Naive thymus-derived CD4-positive, alpha-beta T cell (primary cell): ENCODE measurements around the gene RFX7. TPM values are rescaled to one million over a fixed set of nuclear protein-coding genes. Genes with fewer than 3 reads are reported as not detected.

Experiments used
- ATAC-seq: fragments of 150-1000 bp; cut with Tn5 transposase; 2 replicates; pipeline ENCODE4 v1.10.0; 2021; ENCODE audit warnings: mild to moderate bottlenecking, moderate library complexity
- CTCF ChIA-PET: fragments of 350-600 bp; sonication (Branson Sonifier 250); formaldehyde crosslinking; loops from one replicate; lab custom pipeline; 2021; ENCODE audit warnings: antibody characterized with exemption; lab: Charles Lee
- POLR2A ChIA-PET: fragments of 350-600 bp; sonication (Branson Sonifier 250); formaldehyde crosslinking; loops from one replicate; lab custom pipeline; 2021; ENCODE audit warnings: antibody characterized with exemption, inconsistent platforms; lab: Charles Lee
- DNase-seq, 9 donors: peaks; one replicate each; pipeline versions ENCODE4 v3.0.0 to v3.0.0-alpha.2; 2020 to 2022; ENCODE audit warnings: mixed read lengths in 1 of 9
- H3K27ac ChIP-seq: one replicate; pipeline ENCODE4 v1.7.0; 2013; ENCODE audit warnings: mild to moderate bottlenecking, low read depth, low read length, moderate library complexity
- H3K27me3 ChIP-seq, 2 donors: one replicate each; pipeline ENCODE4 v1.7.0; 2013; ENCODE audit warnings: low read length in 2 of 2, mild to moderate bottlenecking in 2 of 2, moderate library complexity in 2 of 2; ENCODE audit not compliant: control insufficient read depth in 2 of 2, insufficient read depth in 2 of 2
- H3K36me3 ChIP-seq, 3 experiments: 1 replicate in 2 of 3; 2 replicates in 1 of 3; pipeline ENCODE4 v1.7.0; 2013; ENCODE audit warnings: low read length in 3 of 3, mild to moderate bottlenecking in 3 of 3, moderate library complexity in 1 of 3; ENCODE audit not compliant: insufficient read depth in 3 of 3, control insufficient read depth in 2 of 3
- H3K4me1 ChIP-seq, 2 donors: one replicate each; pipeline ENCODE4 v1.7.0; 2013; ENCODE audit warnings: low read length in 2 of 2, mild to moderate bottlenecking in 2 of 2, moderate library complexity in 1 of 2; ENCODE audit not compliant: control insufficient read depth in 2 of 2, insufficient read depth in 2 of 2
- H3K4me3 ChIP-seq: 2 replicates; pipeline ENCODE4 v1.7.0; 2013; ENCODE audit warnings: mild to moderate bottlenecking, low read length
- H3K9me3 ChIP-seq, 3 experiments: 1 replicate in 2 of 3; 2 replicates in 1 of 3; pipeline ENCODE4 v1.7.0; 2013; ENCODE audit warnings: low read length in 3 of 3; ENCODE audit not compliant: control insufficient read depth in 2 of 3
- H3K27ac Mint-ChIP-seq, 9 donors: one replicate each; pipeline ENCODE4 v1.8.0; 2020 to 2022; ENCODE audit warnings: mixed read lengths in 9 of 9, mild to moderate bottlenecking in 8 of 9, moderate library complexity in 5 of 9, inconsistent platforms in 2 of 9
- H3K27me3 Mint-ChIP-seq, 5 donors: one replicate each; pipeline ENCODE4 v1.8.0; 2021 to 2022; ENCODE audit warnings: mixed read lengths in 5 of 5, mild to moderate bottlenecking in 1 of 5
- H3K36me3 Mint-ChIP-seq, 5 donors: one replicate each; pipeline ENCODE4 v1.8.0; 2020 to 2022; ENCODE audit warnings: mixed read lengths in 5 of 5, mild to moderate bottlenecking in 3 of 5, inconsistent platforms in 1 of 5
- H3K4me1 Mint-ChIP-seq, 7 donors: one replicate each; pipeline ENCODE4 v1.8.0; 2020 to 2022; ENCODE audit warnings: mixed read lengths in 7 of 7, mild to moderate bottlenecking in 3 of 7, inconsistent platforms in 1 of 7
- H3K4me3 Mint-ChIP-seq, 10 donors: one replicate each; pipeline ENCODE4 v1.8.0; 2020 to 2022; ENCODE audit warnings: mild to moderate bottlenecking in 10 of 10, mixed read lengths in 10 of 10, moderate library complexity in 6 of 10, inconsistent platforms in 2 of 10
- H3K9me3 Mint-ChIP-seq, 11 donors: one replicate each; pipeline ENCODE4 v1.8.0; 2020 to 2022; ENCODE audit warnings: mixed read lengths in 11 of 11, mild to moderate bottlenecking in 4 of 11, inconsistent platforms in 1 of 11, moderate library complexity in 1 of 11
- intact Hi-C, 2 donors: fragments of 100-400 bp; cut with micrococcal nuclease; formaldehyde crosslinking; loops; one replicate each; pipeline ENCODE4 v1.15.1; 2023
- polyA plus RNA-seq, 2 donors: library from polyadenylated mRNA; unstranded; fragments of 300-500 nt; fragmentation: Illumina TruSeq; gene quantifications; one replicate each; pipeline ENCODE4 v1.2.3, GENCODE V29; 2021
- total RNA-seq, 6 experiments: library from RNA in 5 of 6; stranded (reverse) in 5 of 6; gene quantifications; 1 replicate in 5 of 6; 2 replicates in 1 of 6; pipeline ENCODE4 v1.2.3 and lab custom pipeline; 2021 to 2026

The RFX7 gene
- total and polyA plus RNA-seq, 7 experiments from 2014 or later = 4.1 to 48.7 (median 22.3) TPM

DNA sequence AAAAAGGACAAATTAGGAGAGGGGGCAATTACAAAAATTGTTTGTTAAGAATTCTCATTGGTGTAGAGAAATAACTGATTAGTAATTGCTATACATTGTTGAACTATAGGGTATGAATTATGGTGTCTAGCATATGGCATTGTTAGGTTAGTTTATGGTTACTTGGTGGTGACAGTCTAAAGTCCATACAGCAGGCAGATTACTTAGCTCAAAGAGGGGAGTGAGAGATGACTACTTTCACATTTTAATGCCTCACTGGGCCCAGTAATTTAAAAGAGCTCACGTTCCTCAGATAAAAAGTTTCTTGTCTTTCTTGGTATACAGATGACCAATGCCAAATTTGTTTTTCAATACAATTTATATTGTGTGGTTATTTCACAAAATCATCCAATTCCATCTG lies 137.8 kb downstream of the RFX7 start:
- intact Hi-C loops = no loop called here
- Mint-ChIP-seq H3K36me3 (peaks cover 0 to 48% (median 28%) of the 10 kb centered on the region in 5 donors), H3K27me3 (no peaks in the 10 kb centered on the region), H3K27ac (peak overlapping the region in 1 of 9 donors; percentile 8), H3K4me1 (peaks cover 0 to 10% (median 3%) of the 10 kb centered on the region in 7 donors), H3K9me3 (peaks cover 0 to 5% (median 0%) of the 10 kb centered on the region in 11 donors), H3K4me3 (no peak overlapping the region)
- Histone ChIP-seq H3K4me3 (no peak overlapping the region), H3K36me3 (peaks cover 0 to 13% (median 0%) of the 10 kb centered on the region in 3 experiments), H3K9me3 (no peaks in the 10 kb centered on the region), H3K4me1 (no peaks in the 10 kb centered on the region), H3K27ac (no peak overlapping the region), H3K27me3 (no peaks in the 10 kb centered on the region)
- DNase-seq (no peak), ATAC-seq (no peak)
- POLR2A ChIA-PET = no interaction called here
- CTCF ChIA-PET = no interaction called here

DNA sequence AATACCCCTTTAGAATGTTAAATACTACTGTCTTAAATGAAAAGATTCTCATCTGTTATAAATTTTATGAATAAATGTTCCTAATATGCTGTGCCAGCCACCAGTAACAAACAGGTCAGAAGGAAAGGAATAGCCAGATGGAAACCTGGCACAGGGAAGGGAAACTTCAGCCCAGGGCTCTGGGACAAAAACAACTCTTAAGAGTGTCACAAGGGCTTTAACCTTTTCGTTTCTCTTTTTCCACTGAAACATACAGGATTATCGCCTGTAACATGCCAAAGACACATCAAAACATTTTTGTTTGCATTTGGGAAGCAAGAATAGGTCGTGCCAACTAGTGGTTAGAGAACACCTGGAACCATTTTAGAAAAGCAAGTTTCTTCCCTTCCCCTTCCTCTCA lies 141.2 kb downstream of the RFX7 start:
- Mint-ChIP-seq H3K27me3 (no peaks in the 10 kb centered on the region), H3K4me3 (no peak overlapping the region), H3K4me1 (peaks cover 0 to 4% (median 0%) of the 10 kb centered on the region in 7 donors), H3K27ac (no peak overlapping the region), H3K9me3 (peaks cover 0 to 2% (median 0%) of the 10 kb centered on the region in 11 donors), H3K36me3 (peaks cover 0 to 58% (median 30%) of the 10 kb centered on the region in 5 donors)
- POLR2A ChIA-PET = no interaction called here
- DNase-seq = no peak
- no peaks in the 10 kb centered on the region for H3K4me1 ChIP-seq
- intact Hi-C loops = no loop called here
- no peaks in the 10 kb centered on the region for H3K27me3 ChIP-seq
- H3K27ac ChIP-seq = no peak overlapping the region
- no peak for ATAC-seq
- CTCF ChIA-PET = no interaction called here
- H3K36me3 ChIP-seq = peaks cover 0 to 30% (median 0%) of the 10 kb centered on the region in 3 experiments
- H3K9me3 ChIP-seq = no peaks in the 10 kb centered on the region
- H3K4me3 ChIP-seq = no peak overlapping the region

DNA sequence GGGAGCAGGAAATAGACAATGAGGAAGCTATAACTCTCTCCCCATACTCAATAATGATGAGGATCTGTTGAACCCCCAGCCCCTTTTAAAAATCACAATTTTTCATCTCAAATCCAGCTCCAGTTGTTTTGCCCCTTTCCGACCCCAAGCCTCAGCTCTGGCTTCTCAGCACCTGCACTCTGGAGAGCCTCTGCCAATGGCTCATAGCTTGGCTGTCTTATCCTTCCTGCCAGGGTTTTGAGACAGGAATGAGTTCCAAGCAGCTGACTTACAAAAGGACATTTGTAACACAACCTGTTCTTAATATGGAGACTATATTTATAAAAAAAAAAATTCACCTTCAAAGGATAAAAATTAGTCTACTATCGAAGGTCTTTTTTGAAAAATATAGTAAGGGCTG lies 144.4 kb downstream of the RFX7 start:
- ATAC-seq (no peak), DNase-seq (no peak)
- H3K27me3 Mint-ChIP-seq = no peaks in the 10 kb centered on the region
- peaks cover 0 to 61% (median 20%) of the 10 kb centered on the region in 3 experiments for H3K36me3 ChIP-seq
- no peak overlapping the region for H3K4me3 ChIP-seq
- no peak overlapping the region for H3K27ac ChIP-seq
- no peaks in the 10 kb centered on the region for H3K27me3 ChIP-seq
- intact Hi-C loops = no loop called here
- POLR2A ChIA-PET = no interaction called here
- H3K4me3 Mint-ChIP-seq = no peak overlapping the region
- H3K4me1 Mint-ChIP-seq = no peaks in the 10 kb centered on the region
- no peaks in the 10 kb centered on the region for H3K9me3 ChIP-seq
- H3K9me3 Mint-ChIP-seq = peaks cover 0 to 5% (median 0%) of the 10 kb centered on the region in 11 donors
- no peaks in the 10 kb centered on the region for H3K4me1 ChIP-seq
- CTCF ChIA-PET = no interaction called here
- H3K36me3 Mint-ChIP-seq = peaks cover 19 to 79% (median 48%) of the 10 kb centered on the region in 5 donors
- H3K27ac Mint-ChIP-seq = no peak overlapping the region

DNA sequence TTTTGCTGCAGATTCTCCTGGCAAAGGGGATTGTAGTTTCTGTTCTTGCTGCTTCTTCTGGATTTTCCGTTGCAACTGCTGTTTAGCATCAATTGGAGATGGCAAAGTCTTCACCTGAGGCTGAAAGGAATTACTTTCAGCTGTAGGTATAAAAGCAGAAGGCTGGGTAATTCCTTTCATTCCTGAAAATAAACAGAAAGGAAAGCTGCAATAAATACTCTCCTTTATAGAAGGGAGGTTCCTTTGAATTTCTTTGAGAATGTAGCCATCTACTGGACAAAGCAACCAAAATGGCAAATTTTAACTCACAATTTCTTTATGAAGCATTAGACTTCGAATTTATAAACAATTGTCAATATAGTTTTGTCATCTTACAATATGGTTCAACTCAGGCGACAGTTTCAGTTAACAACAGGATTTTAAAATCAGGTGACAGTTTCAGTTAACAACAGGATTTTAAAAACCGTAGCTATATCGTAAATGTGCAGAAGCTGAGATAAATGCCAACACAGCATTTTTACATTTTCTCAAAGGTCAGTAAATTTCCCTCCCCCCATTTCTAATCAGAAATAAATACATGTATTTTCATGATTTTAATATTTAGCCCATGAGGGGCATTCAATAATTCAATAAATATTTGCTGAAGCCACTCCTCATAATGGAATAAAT lies 145.3 kb downstream of the RFX7 start:
- Histone ChIP-seq H3K27ac (no peak overlapping the region), H3K27me3 (no peaks in the 10 kb centered on the region), H3K4me3 (no peak overlapping the region), H3K4me1 (no peaks in the 10 kb centered on the region), H3K36me3 (peaks cover 0 to 67% (median 20%) of the 10 kb centered on the region in 3 experiments), H3K9me3 (no peaks in the 10 kb centered on the region)
- intact Hi-C loops = no loop called here
- no peak overlapping the region for H3K4me3 Mint-ChIP-seq
- no peak overlapping the region for H3K27ac Mint-ChIP-seq
- ATAC-seq = no peak
- H3K27me3 Mint-ChIP-seq = no peaks in the 10 kb centered on the region
- peaks cover 0 to 9% (median 0%) of the 10 kb centered on the region in 11 donors for H3K9me3 Mint-ChIP-seq
- peaks cover 0 to 7% (median 0%) of the 10 kb centered on the region in 7 donors for H3K4me1 Mint-ChIP-seq
- H3K36me3 Mint-ChIP-seq = peaks cover 27 to 82% (median 57%) of the 10 kb centered on the region in 5 donors
- ChIA-PET POLR2A (no interaction called here), CTCF (no interaction called here)
- DNase-seq = no peak

DNA sequence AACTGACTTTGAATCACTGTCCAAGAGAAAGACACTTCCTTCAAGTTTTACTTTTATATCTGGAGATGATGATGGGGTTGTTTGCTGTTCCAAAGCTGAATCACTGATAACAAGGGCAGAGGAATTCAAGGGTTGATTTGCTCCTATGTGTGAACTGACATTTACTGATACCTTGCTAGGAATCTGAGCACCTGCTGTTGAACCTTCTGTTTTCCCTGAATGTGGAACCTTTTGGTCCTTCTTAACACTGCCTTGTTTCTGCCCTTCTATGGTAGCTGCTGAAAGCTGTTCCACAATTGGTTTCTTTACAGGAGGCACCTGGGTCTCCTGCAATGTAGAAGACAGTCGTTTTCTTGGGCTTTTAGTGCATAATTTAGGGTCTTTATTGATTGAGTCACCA lies 148.3 kb downstream of the RFX7 start:
- ATAC-seq (no peak), DNase-seq (no peak)
- Histone ChIP-seq H3K36me3 (peaks cover 0 to 54% (median 20%) of the 10 kb centered on the region in 3 experiments), H3K9me3 (no peaks in the 10 kb centered on the region), H3K27me3 (no peaks in the 10 kb centered on the region), H3K27ac (no peak overlapping the region), H3K4me1 (no peaks in the 10 kb centered on the region), H3K4me3 (no peak overlapping the region)
- POLR2A ChIA-PET = no interaction called here
- Mint-ChIP-seq H3K27ac (no peak overlapping the region), H3K9me3 (peaks cover 0 to 9% (median 0%) of the 10 kb centered on the region in 11 donors), H3K36me3 (peaks cover 27 to 75% (median 59%) of the 10 kb centered on the region in 5 donors), H3K27me3 (no peaks in the 10 kb centered on the region), H3K4me1 (peaks cover 0 to 7% (median 0%) of the 10 kb centered on the region in 7 donors), H3K4me3 (no peak overlapping the region)
- intact Hi-C loops = no loop called here
- CTCF ChIA-PET = no interaction called here

DNA sequence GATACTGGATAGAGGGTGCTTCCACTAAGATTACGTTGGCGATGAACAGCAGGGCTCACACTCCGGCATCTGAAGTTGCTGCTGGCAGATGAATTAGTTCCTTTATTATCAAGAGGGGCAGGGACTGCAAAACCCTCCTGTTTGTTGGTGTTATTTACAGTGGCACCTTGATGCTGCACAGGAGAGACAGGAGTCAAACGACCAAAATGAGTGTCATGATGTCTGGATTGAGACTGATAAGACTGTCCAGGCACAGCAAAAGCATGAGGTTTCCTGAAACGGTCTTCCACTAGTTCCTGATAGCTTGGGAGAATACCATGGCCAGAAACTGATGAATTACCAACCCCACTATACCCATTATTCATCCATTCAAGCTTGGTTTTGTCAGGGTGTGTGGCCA lies 149.5 kb downstream of the RFX7 start:
- ChIA-PET POLR2A (no interaction called here), CTCF (no interaction called here)
- intact Hi-C loops = no loop called here
- Histone ChIP-seq H3K4me3 (no peak overlapping the region), H3K9me3 (no peaks in the 10 kb centered on the region), H3K27ac (no peak overlapping the region), H3K4me1 (no peaks in the 10 kb centered on the region), H3K36me3 (peaks cover 0 to 48% (median 20%) of the 10 kb centered on the region in 3 experiments), H3K27me3 (no peaks in the 10 kb centered on the region)
- H3K4me3 Mint-ChIP-seq = no peak overlapping the region
- H3K27ac Mint-ChIP-seq = no peak overlapping the region
- ATAC-seq = no peak
- H3K27me3 Mint-ChIP-seq = no peaks in the 10 kb centered on the region
- H3K36me3 Mint-ChIP-seq = peaks cover 27 to 69% (median 61%) of the 10 kb centered on the region in 5 donors
- DNase-seq = no peak
- peaks cover 0 to 13% (median 5%) of the 10 kb centered on the region in 7 donors for H3K4me1 Mint-ChIP-seq
- peaks cover 0 to 9% (median 4%) of the 10 kb centered on the region in 11 donors for H3K9me3 Mint-ChIP-seq
